BJ (cell line): ENCODE data around the gene U2AF1L4. TPM values are rescaled to one million over a fixed set of nuclear protein-coding genes. Genes with fewer than 3 reads are reported as not detected.

Source experiments
- CTCF ChIA-PET: fragments of 350-600 bp; formaldehyde crosslinking; extraction: SDS; loops from one replicate; lab custom pipeline; 2021; ENCODE audit warnings: antibody characterized with exemption, inconsistent platforms; lab: Yijun Ruan, JAX
- POLR2A ChIA-PET: fragments of 300-600 bp; sonication (Branson Sonifier 250); formaldehyde crosslinking; extraction: SDS; loops from one replicate; lab custom pipeline; 2021; ENCODE audit warnings: antibody characterized with exemption; lab: Charles Lee
- DNase-seq: peaks from one replicate; pipeline ENCODE4 v3.0.0-alpha.2; 2011; ENCODE audit warnings: low read depth
- H3K27me3 ChIP-seq: 2 replicates; pipeline ENCODE4 v1.6.0; 2011; ENCODE audit warnings: low read length; ENCODE audit not compliant: control insufficient read depth, insufficient read depth
- H3K36me3 ChIP-seq: 2 replicates; pipeline ENCODE4 v1.5.1; 2011; ENCODE audit warnings: low read length; ENCODE audit not compliant: control insufficient read depth, insufficient read depth
- H3K4me3 ChIP-seq: 2 replicates; pipeline ENCODE4 v1.5.1; 2011; ENCODE audit warnings: low read depth, mild to moderate bottlenecking, control low read depth, low read length
- polyA plus RNA-seq: library from polyadenylated mRNA; depleted of rRNA; stranded (reverse); fragments of >200 nt; gene quantifications from 2 replicates; pipeline ENCODE4 v1.2.3, GENCODE V29; 2011
- TF ChIP-seq, protein P1 (sequence below): IDR thresholded peaks from 2 replicates; pipeline ENCODE4 v1.5.1; 2011; ENCODE audit warnings: low read depth, mild to moderate bottlenecking, control low read depth, inconsistent platforms, low read length, moderate library complexity; ENCODE audit not compliant: insufficient read depth

Gene U2AF1L4
- polyA plus RNA-seq, 1 experiment: 20.3 TPM

DNA sequence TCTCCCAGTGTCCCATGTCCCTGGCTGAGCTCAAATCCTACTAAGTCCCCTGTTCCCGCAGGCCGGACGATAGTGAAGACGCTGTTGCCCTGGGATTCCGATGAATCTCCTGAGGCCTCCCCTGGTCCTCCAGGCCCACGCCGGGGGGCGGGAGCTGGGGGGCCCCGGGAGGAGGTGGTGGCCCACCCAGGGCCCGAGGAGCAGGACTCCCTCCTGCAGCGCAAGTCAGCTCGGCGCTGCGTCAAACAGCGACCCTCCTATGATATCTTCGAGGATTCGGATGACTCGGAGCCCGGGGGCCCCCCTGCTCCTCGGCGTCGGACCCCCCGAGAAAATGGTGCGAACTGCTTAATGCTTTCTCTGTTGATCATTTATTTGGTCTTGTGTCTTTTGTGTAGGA is 21.5 kb downstream of the U2AF1L4 start:
- ChIA-PET POLR2A (no interaction called here), CTCF (interaction anchor here (0.6 kb wide), 1 partner anchor 1431 kb away, joined by 4 read pairs; no protein-coding TSS in a partner anchor)
- peaks cover 58% of the 10 kb centered on the region for H3K36me3 ChIP-seq
- no peak overlapping the region for H3K4me3 ChIP-seq
- TF ChIP-seq, protein P1, sequence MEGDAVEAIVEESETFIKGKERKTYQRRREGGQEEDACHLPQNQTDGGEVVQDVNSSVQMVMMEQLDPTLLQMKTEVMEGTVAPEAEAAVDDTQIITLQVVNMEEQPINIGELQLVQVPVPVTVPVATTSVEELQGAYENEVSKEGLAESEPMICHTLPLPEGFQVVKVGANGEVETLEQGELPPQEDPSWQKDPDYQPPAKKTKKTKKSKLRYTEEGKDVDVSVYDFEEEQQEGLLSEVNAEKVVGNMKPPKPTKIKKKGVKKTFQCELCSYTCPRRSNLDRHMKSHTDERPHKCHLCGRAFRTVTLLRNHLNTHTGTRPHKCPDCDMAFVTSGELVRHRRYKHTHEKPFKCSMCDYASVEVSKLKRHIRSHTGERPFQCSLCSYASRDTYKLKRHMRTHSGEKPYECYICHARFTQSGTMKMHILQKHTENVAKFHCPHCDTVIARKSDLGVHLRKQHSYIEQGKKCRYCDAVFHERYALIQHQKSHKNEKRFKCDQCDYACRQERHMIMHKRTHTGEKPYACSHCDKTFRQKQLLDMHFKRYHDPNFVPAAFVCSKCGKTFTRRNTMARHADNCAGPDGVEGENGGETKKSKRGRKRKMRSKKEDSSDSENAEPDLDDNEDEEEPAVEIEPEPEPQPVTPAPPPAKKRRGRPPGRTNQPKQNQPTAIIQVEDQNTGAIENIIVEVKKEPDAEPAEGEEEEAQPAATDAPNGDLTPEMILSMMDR: no peak
- no peaks in the 10 kb centered on the region for H3K27me3 ChIP-seq
- no peak for DNase-seq

DNA sequence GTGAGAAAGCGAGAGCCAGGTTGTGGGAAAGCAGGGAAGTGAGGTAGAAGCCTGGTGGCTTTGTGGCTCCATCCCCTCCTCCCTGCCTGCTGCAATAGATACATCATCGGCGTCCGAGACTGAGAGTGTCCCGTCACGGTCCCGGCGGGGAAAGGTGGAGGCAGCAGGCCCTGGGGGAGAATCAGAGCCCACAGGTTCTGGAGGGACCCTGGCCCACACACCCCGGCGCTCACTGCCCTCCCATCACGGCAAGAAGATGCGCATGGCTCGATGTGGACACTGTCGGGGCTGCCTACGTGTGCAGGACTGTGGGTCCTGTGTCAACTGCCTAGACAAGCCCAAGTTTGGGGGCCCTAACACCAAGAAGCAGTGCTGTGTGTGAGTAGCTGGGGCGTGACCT is 22.3 kb downstream of the U2AF1L4 start:
- TF ChIP-seq, protein P1: no peak
- no peak for DNase-seq
- no peak overlapping the region for H3K4me3 ChIP-seq
- H3K36me3 ChIP-seq: peaks cover 51% of the 10 kb centered on the region
- POLR2A ChIA-PET: interaction anchor here (0.6 kb wide), 1 partner anchor 25 kb away, joined by 3 read pairs; the partner anchor contains the start of gene LIN37
- H3K27me3 ChIP-seq: no peaks in the 10 kb centered on the region
- CTCF ChIA-PET: interaction anchor here (0.6 kb wide), 1 partner anchor 1430 kb away, joined by 4 read pairs; no protein-coding TSS in a partner anchor

DNA sequence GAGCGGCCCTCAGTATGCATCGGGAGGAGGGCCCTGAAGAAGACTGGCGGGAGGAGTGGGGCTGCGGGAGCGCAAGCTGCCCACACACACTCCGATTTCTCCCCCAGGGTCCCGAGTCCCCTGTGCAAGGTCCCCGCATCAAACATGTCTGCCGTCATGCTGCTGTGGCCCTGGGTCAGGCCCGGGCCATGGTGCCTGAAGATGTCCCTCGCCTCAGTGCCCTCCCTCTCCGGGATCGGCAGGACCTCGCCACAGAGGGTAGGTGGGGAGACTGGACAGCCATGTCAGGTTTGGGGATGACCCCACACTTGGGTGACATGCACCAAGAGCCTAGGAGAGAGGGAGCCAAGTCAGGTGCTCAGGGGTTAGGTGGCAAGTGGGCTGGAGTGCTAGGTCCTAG is 22.8 kb downstream of the U2AF1L4 start:
- Histone ChIP-seq H3K36me3 (peaks cover 47% of the 10 kb centered on the region), H3K4me3 (no peak overlapping the region), H3K27me3 (no peaks in the 10 kb centered on the region)
- POLR2A ChIA-PET: interaction anchor here (0.6 kb wide), 1 partner anchor 26 kb away, joined by 3 read pairs; the partner anchor contains the start of gene LIN37
- DNase-seq: no peak
- TF ChIP-seq, protein P1: no peak
- CTCF ChIA-PET: no interaction called here

DNA sequence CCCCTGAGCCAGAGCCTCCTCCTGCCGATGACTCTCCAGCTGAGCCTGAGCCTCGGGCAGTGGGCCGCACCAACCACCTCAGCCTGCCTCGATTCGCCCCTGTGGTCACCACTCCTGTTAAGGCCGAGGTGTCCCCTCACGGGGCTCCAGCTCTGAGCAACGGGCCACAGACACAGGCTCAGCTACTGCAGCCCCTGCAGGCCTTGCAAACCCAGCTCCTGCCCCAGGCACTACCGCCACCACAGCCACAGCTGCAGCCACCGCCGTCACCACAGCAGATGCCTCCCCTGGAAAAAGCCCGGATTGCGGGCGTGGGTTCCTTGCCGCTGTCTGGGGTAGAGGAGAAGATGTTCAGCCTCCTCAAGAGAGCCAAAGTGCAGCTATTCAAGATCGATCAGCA is 23.8 kb downstream of the U2AF1L4 start:
- Histone ChIP-seq H3K27me3 (no peaks in the 10 kb centered on the region), H3K4me3 (no peak overlapping the region), H3K36me3 (peaks cover 39% of the 10 kb centered on the region)
- TF ChIP-seq, protein P1: no peak
- POLR2A ChIA-PET: no interaction called here
- CTCF ChIA-PET: no interaction called here
- no peak for DNase-seq

DNA sequence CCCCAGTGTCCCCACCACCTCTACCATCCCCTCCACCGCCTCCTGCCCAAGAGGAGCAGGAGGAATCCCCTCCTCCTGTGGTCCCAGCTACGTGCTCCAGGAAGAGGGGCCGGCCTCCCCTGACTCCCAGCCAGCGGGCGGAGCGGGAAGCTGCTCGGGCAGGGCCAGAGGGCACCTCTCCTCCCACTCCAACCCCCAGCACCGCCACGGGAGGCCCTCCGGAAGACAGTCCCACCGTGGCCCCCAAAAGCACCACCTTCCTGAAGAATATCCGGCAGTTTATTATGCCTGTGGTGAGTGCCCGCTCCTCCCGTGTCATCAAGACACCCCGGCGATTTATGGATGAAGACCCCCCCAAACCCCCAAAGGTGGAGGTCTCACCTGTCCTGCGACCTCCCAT is 24.6 kb downstream of the U2AF1L4 start:
- H3K4me3 ChIP-seq: no peak overlapping the region
- ChIA-PET POLR2A (no interaction called here), CTCF (no interaction called here)
- peaks cover 34% of the 10 kb centered on the region for H3K36me3 ChIP-seq
- no peaks in the 10 kb centered on the region for H3K27me3 ChIP-seq
- TF ChIP-seq, protein P1: no peak
- no peak for DNase-seq
